Measurements from ENCODE around the gene KCNQ1.
A peak's percentile ranks its signal among the peaks of the same experiment; 100 is the strongest.

KCNQ1 gene

DNA sequence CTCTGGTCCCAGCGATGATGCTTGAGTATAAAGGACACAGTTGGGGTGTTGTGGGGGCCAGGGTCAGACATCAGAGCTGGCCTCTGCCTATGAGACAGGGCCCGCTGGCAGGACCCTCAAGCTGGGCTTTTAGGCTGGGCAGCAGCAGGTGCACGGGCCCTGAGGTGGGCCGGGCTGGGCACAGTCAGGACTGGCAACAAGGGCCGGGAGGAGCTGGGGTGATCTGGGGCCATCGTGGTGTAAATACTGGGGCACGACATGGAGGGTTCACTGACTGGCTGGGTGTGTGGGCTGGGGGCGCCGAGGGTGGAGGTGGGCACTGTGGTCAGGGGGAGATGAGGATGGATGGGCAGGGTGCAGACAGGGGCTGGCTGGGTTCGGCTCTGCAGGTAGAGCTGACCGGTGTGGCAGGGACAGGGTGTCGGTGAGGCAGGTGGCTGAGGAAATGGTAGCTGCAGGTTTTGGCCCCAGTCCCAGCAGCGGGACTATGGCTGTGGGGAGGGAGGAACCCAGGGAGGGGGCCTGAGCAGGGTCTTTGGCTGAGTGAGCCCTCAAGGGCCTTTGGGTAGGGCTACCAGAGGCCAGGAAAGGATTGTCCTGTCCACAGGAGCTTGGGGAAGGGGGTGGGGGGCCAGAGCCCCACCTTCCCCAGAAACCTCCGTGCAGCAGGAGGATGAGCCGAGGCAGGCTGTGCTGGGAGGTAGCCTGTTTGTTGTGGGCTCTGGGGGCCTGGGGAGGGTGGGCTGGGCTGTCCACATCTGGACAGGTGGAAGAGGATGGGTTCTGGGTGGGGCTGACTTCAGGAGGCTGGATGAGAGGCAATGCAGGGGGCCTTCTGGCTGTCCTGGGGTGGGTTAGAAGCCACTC is 81.4 kb downstream of the KCNQ1 start:
- H3K4me1 Mint-ChIP-seq (ENCODE audit: low read depth) = peaks cover 9% of the 10 kb centered on the region
- H3K36me3 Mint-ChIP-seq (ENCODE audit: low read depth) = no peaks in the 10 kb centered on the region
- H3K9me3 Mint-ChIP-seq = no peaks in the 10 kb centered on the region
- H3K27ac Mint-ChIP-seq = no peak overlapping the region
- H3K4me3 Mint-ChIP-seq = no peak overlapping the region
- no peaks in the 10 kb centered on the region for H3K27me3 Mint-ChIP-seq (ENCODE audit: low read depth)

GRCh38 chr11:2526808-2527381 is 82.1 kb downstream of the KCNQ1 start:
- H3K4me3 Mint-ChIP-seq = no peak overlapping the region
- no peaks in the 10 kb centered on the region for H3K9me3 Mint-ChIP-seq
- peaks cover 9% of the 10 kb centered on the region for H3K4me1 Mint-ChIP-seq (ENCODE audit: low read depth)
- no peaks in the 10 kb centered on the region for H3K27me3 Mint-ChIP-seq (ENCODE audit: low read depth)
- H3K27ac Mint-ChIP-seq = no peak overlapping the region
- no peaks in the 10 kb centered on the region for H3K36me3 Mint-ChIP-seq (ENCODE audit: low read depth)

DNA sequence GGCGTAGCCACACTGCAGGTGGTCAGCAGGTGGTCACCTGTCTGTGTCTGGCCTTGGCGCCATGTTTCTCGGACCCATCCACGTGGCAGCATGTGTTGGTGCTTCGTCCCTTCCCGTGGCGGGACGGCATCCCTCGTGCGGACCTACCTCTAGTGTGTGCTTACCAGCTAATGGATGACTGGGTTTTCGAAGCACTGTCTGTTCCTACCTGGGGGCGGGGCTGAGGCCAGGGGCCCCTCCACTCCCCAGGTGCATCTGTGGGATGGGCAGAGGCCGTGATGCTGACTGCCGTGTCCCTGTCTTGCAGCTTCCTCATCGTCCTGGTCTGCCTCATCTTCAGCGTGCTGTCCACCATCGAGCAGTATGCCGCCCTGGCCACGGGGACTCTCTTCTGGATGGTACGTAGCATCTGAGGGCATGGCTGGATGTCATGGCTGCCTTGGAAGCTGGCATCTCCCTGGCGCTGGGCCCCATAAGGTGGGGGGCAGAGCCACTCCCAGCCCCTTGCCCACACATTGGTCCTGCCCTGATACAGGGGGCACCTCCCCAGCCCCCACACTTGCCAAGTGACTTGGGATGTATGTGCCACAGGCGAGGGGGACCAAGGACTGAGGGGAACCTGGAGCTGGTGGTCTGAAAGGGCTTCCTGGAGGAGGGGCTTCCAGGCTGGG is 82.9 kb downstream of the KCNQ1 start:
- peaks cover 13% of the 10 kb centered on the region for H3K4me1 Mint-ChIP-seq (ENCODE audit: low read depth)
- no peaks in the 10 kb centered on the region for H3K27me3 Mint-ChIP-seq (ENCODE audit: low read depth)
- H3K4me3 Mint-ChIP-seq = no peak overlapping the region
- no peaks in the 10 kb centered on the region for H3K36me3 Mint-ChIP-seq (ENCODE audit: low read depth)
- H3K27ac Mint-ChIP-seq = no peak overlapping the region
- H3K9me3 Mint-ChIP-seq = no peaks in the 10 kb centered on the region

DNA sequence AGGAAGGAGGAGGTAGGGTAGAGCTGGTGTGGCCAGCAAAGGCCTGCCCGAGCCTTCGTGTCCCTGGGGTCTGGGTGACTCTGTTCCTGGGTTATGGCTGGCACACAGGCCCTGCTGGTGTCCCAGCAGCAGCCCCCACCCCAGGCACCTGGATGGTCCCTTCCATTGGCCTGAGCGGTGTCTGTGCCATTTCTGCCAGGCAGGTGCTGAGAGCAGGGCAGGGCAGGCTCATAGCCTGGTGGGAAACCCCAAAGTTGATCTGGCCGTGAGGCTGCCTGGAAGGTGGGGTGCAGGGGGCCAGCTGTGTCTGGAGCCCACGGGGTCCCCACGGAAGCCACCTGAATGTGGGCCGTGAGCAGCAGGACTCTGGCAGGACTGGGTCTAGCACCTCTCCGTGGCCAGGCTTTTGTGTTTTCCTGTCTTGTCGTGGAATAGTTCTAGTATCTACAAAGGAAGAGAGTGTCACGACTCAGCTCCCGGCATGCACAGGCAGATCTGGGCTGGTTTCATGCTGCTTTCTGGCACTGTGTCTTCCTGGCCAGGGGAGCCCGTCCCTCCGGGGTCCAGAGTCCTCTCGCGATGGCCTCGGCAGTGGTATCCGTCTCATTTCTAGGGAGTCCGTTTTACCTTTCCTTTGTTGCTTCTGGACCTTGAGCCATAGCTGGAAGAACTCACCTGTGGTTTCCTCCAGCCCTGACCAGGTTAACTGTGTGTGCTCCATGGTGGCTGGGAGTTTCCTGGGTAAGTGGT is 83.7 kb downstream of the KCNQ1 start:
- Mint-ChIP-seq H3K27ac (no peak overlapping the region), H3K4me3 (no peak overlapping the region), H3K9me3 (no peaks in the 10 kb centered on the region), H3K27me3 (ENCODE audit: low read depth) (no peaks in the 10 kb centered on the region), H3K4me1 (ENCODE audit: low read depth) (peaks cover 15% of the 10 kb centered on the region), H3K36me3 (ENCODE audit: low read depth) (no peaks in the 10 kb centered on the region)

- Mint-ChIP-seq H3K36me3 (ENCODE audit: low read depth) (no peaks in the 10 kb centered on the region), H3K4me3 (no peak overlapping the region), H3K4me1 (ENCODE audit: low read depth) (peaks cover 15% of the 10 kb centered on the region), H3K27ac (no peak overlapping the region), H3K9me3 (no peaks in the 10 kb centered on the region), H3K27me3 (ENCODE audit: low read depth) (no peaks in the 10 kb centered on the region)
These were observed 84.4 kb downstream of the KCNQ1 start for GRCh38 chr11:2529173-2529572.

GRCh38 chr11:2529636-2530035 is 84.8 kb downstream of the KCNQ1 start:
- no peaks in the 10 kb centered on the region for H3K9me3 Mint-ChIP-seq
- peaks cover 15% of the 10 kb centered on the region for H3K4me1 Mint-ChIP-seq (ENCODE audit: low read depth)
- no peaks in the 10 kb centered on the region for H3K36me3 Mint-ChIP-seq (ENCODE audit: low read depth)
- H3K27me3 Mint-ChIP-seq (ENCODE audit: low read depth) = no peaks in the 10 kb centered on the region
- H3K4me3 Mint-ChIP-seq = no peak overlapping the region
- no peak overlapping the region for H3K27ac Mint-ChIP-seq

GRCh38 chr11:2530131-2530854 is 85.5 kb downstream of the KCNQ1 start:
- H3K36me3 Mint-ChIP-seq (ENCODE audit: low read depth) = no peaks in the 10 kb centered on the region
- H3K4me1 Mint-ChIP-seq (ENCODE audit: low read depth) = peaks cover 15% of the 10 kb centered on the region
- no peak overlapping the region for H3K27ac Mint-ChIP-seq
- H3K4me3 Mint-ChIP-seq = no peak overlapping the region
- no peaks in the 10 kb centered on the region for H3K9me3 Mint-ChIP-seq
- no peaks in the 10 kb centered on the region for H3K27me3 Mint-ChIP-seq (ENCODE audit: low read depth)

- no peaks in the 10 kb centered on the region for H3K36me3 Mint-ChIP-seq (ENCODE audit: low read depth)
- H3K27ac Mint-ChIP-seq = no peak overlapping the region
- peaks cover 15% of the 10 kb centered on the region for H3K4me1 Mint-ChIP-seq (ENCODE audit: low read depth)
- H3K4me3 Mint-ChIP-seq = no peak overlapping the region
- no peaks in the 10 kb centered on the region for H3K9me3 Mint-ChIP-seq
- no peaks in the 10 kb centered on the region for H3K27me3 Mint-ChIP-seq (ENCODE audit: low read depth)
These were observed 86.0 kb downstream of the KCNQ1 start for GRCh38 chr11:2530855-2531200.

- H3K27ac Mint-ChIP-seq = no peak overlapping the region
- H3K27me3 Mint-ChIP-seq (ENCODE audit: low read depth) = no peaks in the 10 kb centered on the region
- no peaks in the 10 kb centered on the region for H3K36me3 Mint-ChIP-seq (ENCODE audit: low read depth)
- no peak overlapping the region for H3K4me3 Mint-ChIP-seq
- no peaks in the 10 kb centered on the region for H3K9me3 Mint-ChIP-seq
- peaks cover 12% of the 10 kb centered on the region for H3K4me1 Mint-ChIP-seq (ENCODE audit: low read depth)
These were observed 86.6 kb downstream of the KCNQ1 start for GRCh38 chr11:2531277-2531986.

DNA sequence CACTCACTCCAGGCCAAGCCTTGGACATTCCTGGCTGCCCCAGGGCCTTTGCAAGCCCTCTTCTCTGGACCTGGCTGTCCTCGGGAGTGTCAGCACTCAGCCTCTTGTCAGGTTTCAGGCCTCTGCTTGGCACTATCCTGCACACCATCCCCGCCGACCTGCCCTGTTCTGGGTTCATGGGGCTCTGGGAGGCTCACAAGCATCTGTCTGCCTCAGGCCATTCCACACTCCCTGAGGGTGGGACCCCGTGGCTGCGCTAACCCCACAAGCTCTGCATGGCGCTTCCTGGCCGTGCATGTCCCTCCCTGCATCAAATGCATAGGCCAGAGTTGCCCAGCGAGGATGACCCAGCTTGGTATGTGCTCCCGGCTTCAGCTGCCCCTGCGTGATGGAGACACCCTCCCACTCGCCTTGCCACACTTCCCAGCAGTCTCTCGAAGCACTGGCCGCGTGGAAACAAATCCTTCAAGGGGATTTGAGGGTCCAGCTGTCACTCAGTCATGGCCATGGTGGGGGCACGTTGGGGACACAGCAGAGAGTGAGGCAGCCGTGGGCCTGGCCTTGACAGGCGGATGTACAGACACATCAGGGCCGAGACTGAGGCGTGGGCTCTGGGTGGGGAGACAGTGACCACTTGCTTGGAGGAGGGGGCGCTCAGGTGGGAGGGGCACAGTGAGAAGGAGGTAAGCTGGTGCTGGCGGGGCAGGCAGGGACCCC is 87.3 kb downstream of the KCNQ1 start:
- Mint-ChIP-seq H3K36me3 (ENCODE audit: low read depth) (no peaks in the 10 kb centered on the region), H3K27me3 (ENCODE audit: low read depth) (no peaks in the 10 kb centered on the region), H3K9me3 (no peaks in the 10 kb centered on the region), H3K4me1 (ENCODE audit: low read depth) (peaks cover 8% of the 10 kb centered on the region), H3K4me3 (no peak overlapping the region), H3K27ac (no peak overlapping the region)

- H3K27me3 Mint-ChIP-seq (ENCODE audit: low read depth) = no peaks in the 10 kb centered on the region
- peak overlapping the region; percentile 29 for H3K4me3 Mint-ChIP-seq
- no peaks in the 10 kb centered on the region for H3K36me3 Mint-ChIP-seq (ENCODE audit: low read depth)
- H3K4me1 Mint-ChIP-seq (ENCODE audit: low read depth) = peaks cover 7% of the 10 kb centered on the region
- H3K27ac Mint-ChIP-seq = no peak overlapping the region
- H3K9me3 Mint-ChIP-seq = no peaks in the 10 kb centered on the region
These were observed 88.1 kb downstream of the KCNQ1 start for GRCh38 chr11:2532704-2533586.

DNA sequence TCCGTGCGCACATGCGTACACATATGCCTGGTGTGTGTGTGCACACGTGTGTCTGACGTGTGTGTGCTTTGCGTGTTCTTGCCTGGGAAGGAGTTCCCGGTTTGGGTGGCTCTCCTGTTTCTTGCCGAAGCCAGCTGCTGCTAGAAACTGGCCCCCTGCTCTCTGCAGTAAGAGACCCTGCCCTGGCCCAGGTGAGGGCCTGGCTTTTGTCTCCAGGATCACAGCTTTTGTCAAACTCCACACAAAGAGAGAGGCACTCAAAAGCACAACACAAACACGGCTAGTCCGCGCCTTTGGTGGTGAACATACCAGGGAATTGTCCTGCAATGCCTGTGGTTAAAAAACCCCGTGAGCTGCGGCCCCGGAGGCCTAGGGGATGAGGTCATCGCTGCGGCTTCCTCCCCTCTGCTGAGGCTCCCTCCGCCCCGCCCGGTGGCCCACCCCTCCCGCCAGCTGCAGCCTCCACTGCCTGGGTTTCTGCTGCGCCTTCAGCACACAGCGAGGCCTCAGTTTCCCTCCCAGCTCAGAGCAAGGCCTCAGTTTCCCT is 88.9 kb downstream of the KCNQ1 start:
- Mint-ChIP-seq H3K27me3 (ENCODE audit: low read depth) (no peaks in the 10 kb centered on the region), H3K4me1 (ENCODE audit: low read depth) (peaks cover 6% of the 10 kb centered on the region), H3K27ac (no peak overlapping the region), H3K36me3 (ENCODE audit: low read depth) (no peaks in the 10 kb centered on the region), H3K4me3 (no peak overlapping the region), H3K9me3 (no peaks in the 10 kb centered on the region)
